Hair follicular keratinocyte (primary cell): ENCODE data around the gene PPP1CC. TPM values are rescaled to one million over a fixed set of nuclear protein-coding genes. Genes with fewer than 3 reads are reported as not detected.

Experiments used
- total RNA-seq: library from RNA; depleted of rRNA; stranded (reverse); fragments of >200 nt; gene quantifications from 2 replicates; pipeline ENCODE4 v1.2.3, GENCODE V29; 2015

The PPP1CC gene
- 87.1 and 115 TPM in 2 replicates for total RNA-seq

GRCh38 chr12:110742718-110743570, at the start of gene PPP1CC:
Gene PPP1CC, minus strand, starts transcription at chr12:110742891. Its CDS starts 184 bp downstream, at chr12:110742707.

GRCh38 chr12:110688446-110689280, 54.0 kb downstream of the PPP1CC start, which contains the start of gene HVCN1:
Gene HVCN1, minus strand, starts transcription at chr12:110689115. Its CDS starts 5,870 bp downstream, at chr12:110683245.

Other genes starting within 250 kb of the PPP1CC start
- 91.0 and 131 TPM in 2 replicates for gene VPS29, start 240.8 kb downstream of the PPP1CC start, total RNA-seq
- gene RAD9B, start 240.6 kb downstream of the PPP1CC start, total RNA-seq: 0.19 and 2.3 TPM in 2 replicates
- gene PPTC7, start 159.6 kb downstream of the PPP1CC start, total RNA-seq: 8.8 and 9.7 TPM in 2 replicates
- gene TCTN1, start 128.8 kb downstream of the PPP1CC start, total RNA-seq: 8.5 and 13.5 TPM in 2 replicates
- gene HVCN1, start 53.8 kb downstream of the PPP1CC start, total RNA-seq: 0.53 and 3.4 TPM in 2 replicates
- gene CCDC63, start 104.1 kb upstream of the PPP1CC start, total RNA-seq: not detected in 2 replicates
- gene MYL2, start 177.7 kb upstream of the PPP1CC start, total RNA-seq: not detected in 2 replicates